LNCaP clone FGC (cell line): ENCODE results near the gene TMEM167A.
"Not testable (repeated sequence)": the region's sequence is repeated elsewhere in the genome, so short reads cannot be mapped to it uniquely, and the experiment has no call there.

Source experiments
- DNase-seq: peaks from one replicate; pipeline ENCODE4 v3.0.0-alpha.2; 2011; ENCODE audit warnings: low read depth
- H3K4me3 ChIP-seq: 2 replicates; pipeline ENCODE4 v1.5.1; 2011; ENCODE audit warnings: mild to moderate bottlenecking, low read depth, low read length, control low read depth
- CTCF ChIP-seq: IDR thresholded peaks from 2 replicates; pipeline ENCODE4 v1.5.1; 2012; ENCODE audit warnings: mild to moderate bottlenecking; ENCODE audit not compliant: control insufficient read depth, insufficient read depth; ENCODE audit errors: extremely low read depth

TMEM167A gene

GRCh38 chr5:83071286-83072051 is 5.7 kb downstream of the TMEM167A start:
- DNase-seq, result no peak
- no peak for TF ChIP-seq CTCF
- no peak overlapping the region for H3K4me3 ChIP-seq

GRCh38 chr5:83069096-83069799 is 7.9 kb downstream of the TMEM167A start:
- no peak for DNase-seq

GRCh38 chr5:83067377-83067776 is 9.8 kb downstream of the TMEM167A start:
- DNase-seq, H3K4me3 ChIP-seq: not testable (repeated sequence)

More at GRCh38 chr5:83069096-83069799, 7.9 kb downstream of the TMEM167A start:
- TF ChIP-seq CTCF, result no peak
- no peak overlapping the region for H3K4me3 ChIP-seq

- no peak overlapping the region for H3K4me3 ChIP-seq
These were observed 10.6 kb downstream of the TMEM167A start for GRCh38 chr5:83066548-83067110.

GRCh38 chr5:83059341-83059740 is 17.9 kb downstream of the TMEM167A start:
- no peak overlapping the region for H3K4me3 ChIP-seq
- DNase-seq, result no peak
- no peak for TF ChIP-seq CTCF

More at GRCh38 chr5:83066548-83067110, 10.6 kb downstream of the TMEM167A start:
- no peak for TF ChIP-seq CTCF
- DNase-seq, result no peak

GRCh38 chr5:83058726-83059125 is 18.5 kb downstream of the TMEM167A start:
- no peak for TF ChIP-seq CTCF
- no peak overlapping the region for H3K4me3 ChIP-seq
- DNase-seq, result no peak

- H3K4me3 ChIP-seq, result no peak overlapping the region
- no peak for DNase-seq
- TF ChIP-seq CTCF, result no peak
These were observed 22.0 kb downstream of the TMEM167A start for GRCh38 chr5:83055166-83055565.
